Measurements from ENCODE around the gene FOXD3.

FOXD3 gene

GRCh38 chr1:63318201-63318979 is 4.0 kb upstream of the FOXD3 start:
- peak overlapping the region; percentile 63 for H3K4me3 ChIP-seq (ENCODE audit: low read length)
- peak overlapping the region; percentile 90 for H2AFZ ChIP-seq (ENCODE audit: low read length)
- H3K9me3 ChIP-seq (replicated peaks; ENCODE audit: insufficient read depth, low read length): no peaks in the 10 kb centered on the region
- no peaks in the 10 kb centered on the region for H3K9me2 ChIP-seq (replicated peaks; ENCODE audit: insufficient read depth, low read length)
- H3K79me2 ChIP-seq (ENCODE audit: low read length): no peaks in the 10 kb centered on the region
- peak overlapping the region; percentile 50; the same call in 1 of the 2 replicates for H3K9ac ChIP-seq (ENCODE audit: low read length)
- H3K27me3 ChIP-seq (replicated peaks; ENCODE audit: insufficient read depth, low read length): no peaks in the 10 kb centered on the region
- no peak for DNase-seq
- H3F3A ChIP-seq (ENCODE audit: insufficient read depth, low read length): no peaks in the 10 kb centered on the region
- TF ChIP-seq CTCF (IDR thresholded peaks at IDR 0.05; ENCODE audit: low read length): no peak
- TF ChIP-seq EZH2phosphoT487 (IDR thresholded peaks at IDR 0.05; ENCODE audit: low read length): no peak
- TF ChIP-seq EZH2 (optimal IDR thresholded peaks at IDR 0.05; ENCODE audit: low read depth, low read length): no peak
- H3K4me1 ChIP-seq (ENCODE audit: low read length): 0 out of 2 replicates have a peak, but pooled peaks cover 3% of the 10 kb centered on the region
- no peaks in the 10 kb centered on the region for H4K20me1 ChIP-seq (ENCODE audit: insufficient read depth, low read length)
- no peak overlapping the region for H3K27ac ChIP-seq (ENCODE audit: low read length)
- H3K36me3 ChIP-seq (replicated peaks; ENCODE audit: insufficient read depth, low read length): no peaks in the 10 kb centered on the region
- H3K4me2 ChIP-seq (ENCODE audit: low read depth, low read length): peak overlapping the region; percentile 81

DNA sequence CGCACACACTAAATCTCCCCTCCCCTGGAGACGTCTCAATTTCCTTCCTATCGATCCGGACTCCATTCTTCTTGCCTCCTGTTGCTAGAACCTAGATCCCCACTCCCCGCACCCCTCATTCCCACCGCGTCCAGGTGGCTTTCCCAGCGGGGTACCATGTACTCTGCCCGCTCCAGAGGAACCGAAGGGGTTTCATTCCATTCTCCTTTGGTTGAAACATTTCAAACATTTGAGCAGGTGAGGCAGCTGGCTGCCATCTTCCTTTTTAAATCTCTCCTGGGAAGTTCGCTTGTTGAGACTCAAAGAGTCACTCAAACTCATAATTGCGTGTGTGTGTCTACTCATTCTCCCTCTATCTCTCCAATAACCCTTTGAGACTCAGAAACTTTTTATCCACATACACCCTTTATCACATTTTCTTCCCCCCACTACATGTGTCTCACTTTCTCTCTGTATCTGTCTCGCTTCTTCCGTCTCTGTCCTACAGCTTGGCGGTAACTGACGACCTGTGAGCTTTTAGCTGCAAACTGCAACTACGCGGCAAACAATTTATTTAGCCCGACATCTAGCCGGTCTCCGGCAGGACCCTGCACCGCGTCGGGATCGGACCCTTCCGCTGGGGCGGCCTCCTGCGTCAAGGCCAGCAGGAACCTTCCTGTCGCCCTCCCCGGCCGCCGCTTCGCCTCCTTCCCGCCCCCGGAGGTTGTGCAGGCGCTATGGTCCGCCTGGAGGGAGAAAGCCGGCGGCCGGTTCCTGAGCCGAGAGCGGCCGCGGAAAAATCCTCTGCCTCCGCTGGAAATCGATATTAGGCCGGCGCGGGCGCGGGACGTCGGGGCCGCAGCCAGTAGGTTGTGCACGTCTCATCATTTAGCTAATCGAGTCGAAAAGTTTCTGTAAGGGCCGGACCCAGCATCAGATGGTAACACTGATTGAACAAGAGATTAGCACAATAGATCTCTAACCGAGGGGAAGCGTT is 3.0 kb upstream of the FOXD3 start:
- no peak for DNase-seq
- Histone ChIP-seq H3K27ac (ENCODE audit: low read length) (no peak overlapping the region), H2AFZ (ENCODE audit: low read length) (no peak overlapping the region), H3K9me3 (replicated peaks; ENCODE audit: insufficient read depth, low read length) (no peaks in the 10 kb centered on the region), H3K4me2 (ENCODE audit: low read depth, low read length) (no peak overlapping the region), H3K79me2 (ENCODE audit: low read length) (no peaks in the 10 kb centered on the region), H3K4me1 (ENCODE audit: low read length) (0 out of 2 replicates have a peak, but pooled peaks cover 3% of the 10 kb centered on the region), H3K9ac (ENCODE audit: low read length) (no peak overlapping the region), H3F3A (ENCODE audit: insufficient read depth, low read length) (no peaks in the 10 kb centered on the region), H3K36me3 (replicated peaks; ENCODE audit: insufficient read depth, low read length) (no peaks in the 10 kb centered on the region), H4K20me1 (ENCODE audit: insufficient read depth, low read length) (no peaks in the 10 kb centered on the region), H3K9me2 (replicated peaks; ENCODE audit: insufficient read depth, low read length) (no peaks in the 10 kb centered on the region), H3K4me3 (ENCODE audit: low read length) (no peak overlapping the region), H3K27me3 (replicated peaks; ENCODE audit: insufficient read depth, low read length) (no peaks in the 10 kb centered on the region)
- TF ChIP-seq CTCF (IDR thresholded peaks at IDR 0.05; ENCODE audit: low read length): no peak
- TF ChIP-seq EZH2phosphoT487 (IDR thresholded peaks at IDR 0.05; ENCODE audit: low read length): no peak
- TF ChIP-seq EZH2 (optimal IDR thresholded peaks at IDR 0.05; ENCODE audit: low read depth, low read length): no peak

- no peaks in the 10 kb centered on the region for H3K79me2 ChIP-seq (ENCODE audit: low read length)
- H3K36me3 ChIP-seq (replicated peaks; ENCODE audit: insufficient read depth, low read length): no peaks in the 10 kb centered on the region
- no peak for TF ChIP-seq CTCF (IDR thresholded peaks at IDR 0.05; ENCODE audit: low read length)
- no peaks in the 10 kb centered on the region for H4K20me1 ChIP-seq (ENCODE audit: insufficient read depth, low read length)
- no peak overlapping the region for H3K9ac ChIP-seq (ENCODE audit: low read length)
- no peaks in the 10 kb centered on the region for H3K9me2 ChIP-seq (replicated peaks; ENCODE audit: insufficient read depth, low read length)
- 0 out of 2 replicates have a peak, but pooled peaks cover 3% of the 10 kb centered on the region for H3K4me1 ChIP-seq (ENCODE audit: low read length)
- H3K9me3 ChIP-seq (replicated peaks; ENCODE audit: insufficient read depth, low read length): no peaks in the 10 kb centered on the region
- DNase-seq: no peak
- H3K4me2 ChIP-seq (ENCODE audit: low read depth, low read length): no peak overlapping the region
- H3K27ac ChIP-seq (ENCODE audit: low read length): no peak overlapping the region
- H3K4me3 ChIP-seq (ENCODE audit: low read length): no peak overlapping the region
- H2AFZ ChIP-seq (ENCODE audit: low read length): no peak overlapping the region
- no peaks in the 10 kb centered on the region for H3K27me3 ChIP-seq (replicated peaks; ENCODE audit: insufficient read depth, low read length)
- no peaks in the 10 kb centered on the region for H3F3A ChIP-seq (ENCODE audit: insufficient read depth, low read length)
Observed at GRCh38 chr1:63320022-63320721, 2.2 kb upstream of the FOXD3 start.

Data from MM.1S (cell line).